MCF 10A (cell line): ENCODE results near the gene SH2D1B. TPM values are rescaled to one million over a fixed set of nuclear protein-coding genes. Genes with fewer than 3 reads are reported as not detected.
"Not testable (repeated sequence)": the region's sequence is repeated elsewhere in the genome, so short reads cannot be mapped to it uniquely, and the experiment has no call there.

ENCODE experiments used
- BruUV-seq: library from RNA; stranded (reverse); fragments of 400-500 nt; replicated peaks from 2 replicates; lab custom pipeline; 2021; lab: Mats Ljungman, UMichigan
- CTCF ChIA-PET: fragments of 300-600 bp; sonication (Branson Sonifier 250); formaldehyde crosslinking; extraction: SDS; loops from one replicate; lab custom pipeline; 2021; ENCODE audit warnings: antibody characterized with exemption, inconsistent platforms; lab: Yijun Ruan, JAX
- POLR2A ChIA-PET: fragments of 300-600, 350-650 bp; sonication (Branson Sonifier 250); formaldehyde crosslinking; extraction: SDS; loops from one replicate; lab custom pipeline; 2020; ENCODE audit warnings: antibody characterized with exemption, inconsistent platforms; lab: Yijun Ruan, JAX
- DNase-seq: peaks from one replicate; pipeline ENCODE4 v3.0.0-alpha.2; 2018; ENCODE audit not compliant: unreplicated experiment
- H3K27ac Mint-ChIP-seq: one replicate; pipeline ENCODE4 v1.8.0; 2022; ENCODE audit warnings: mild to moderate bottlenecking, low read depth, mixed read lengths; ENCODE audit not compliant: unreplicated experiment
- H3K27me3 Mint-ChIP-seq: one replicate; pipeline ENCODE4 v1.8.0; 2022; ENCODE audit warnings: mixed read lengths; ENCODE audit not compliant: insufficient read depth, unreplicated experiment
- H3K36me3 Mint-ChIP-seq: one replicate; pipeline ENCODE4 v1.8.0; 2022; ENCODE audit warnings: mild to moderate bottlenecking, moderate library complexity, mixed read lengths; ENCODE audit not compliant: insufficient read depth, unreplicated experiment
- H3K4me1 Mint-ChIP-seq: one replicate; pipeline ENCODE4 v1.8.0; 2022; ENCODE audit warnings: mixed read lengths; ENCODE audit not compliant: insufficient read depth, unreplicated experiment
- H3K4me3 Mint-ChIP-seq: one replicate; pipeline ENCODE4 v1.8.0; 2022; ENCODE audit warnings: mild to moderate bottlenecking, moderate library complexity, mixed read lengths; ENCODE audit not compliant: unreplicated experiment
- H3K9me3 Mint-ChIP-seq: one replicate; pipeline ENCODE4 v1.8.0; 2022; ENCODE audit warnings: mixed read lengths; ENCODE audit not compliant: unreplicated experiment
- CTCF ChIP-seq: fragments of 200-600 bp; IDR thresholded peaks from one replicate; pipeline ENCODE4 v1.8.0; 2022; ENCODE audit warnings: antibody characterized with exemption, mild to moderate bottlenecking; ENCODE audit not compliant: unreplicated experiment
- intact Hi-C: fragments of 100-400 bp; cut with micrococcal nuclease; formaldehyde crosslinking; loops from 2 replicates; pipeline ENCODE4 v1.14.1; 2022
- total RNA-seq: library from RNA; stranded (reverse); gene quantifications from 2 replicates; pipeline ENCODE4 v1.2.3, GENCODE V29; 2022

SH2D1B gene
- total RNA-seq, 1 experiment from 2014 or later: not detected

- no peaks in the 10 kb centered on the region for H3K27me3 Mint-ChIP-seq
- no peak for TF ChIP-seq CTCF
- H3K9me3 Mint-ChIP-seq: no peaks in the 10 kb centered on the region
- ChIA-PET CTCF (interaction anchor here (0.5 kb wide), 1 partner anchor 383 kb away, joined by 4 read pairs; no protein-coding TSS in a partner anchor), POLR2A (no interaction called here)
- no peaks in the 10 kb centered on the region for H3K36me3 Mint-ChIP-seq
- DNase-seq: no peak
- peaks cover 9% of the 10 kb centered on the region for H3K4me1 Mint-ChIP-seq
- intact Hi-C loops: no loop called here
- no TSS peak for BruUV-seq
- H3K4me3 Mint-ChIP-seq: no peak overlapping the region
- no peak overlapping the region for H3K27ac Mint-ChIP-seq
Measured at GRCh38 chr1:162422662-162423375, 10.9 kb upstream of the SH2D1B start.

DNA sequence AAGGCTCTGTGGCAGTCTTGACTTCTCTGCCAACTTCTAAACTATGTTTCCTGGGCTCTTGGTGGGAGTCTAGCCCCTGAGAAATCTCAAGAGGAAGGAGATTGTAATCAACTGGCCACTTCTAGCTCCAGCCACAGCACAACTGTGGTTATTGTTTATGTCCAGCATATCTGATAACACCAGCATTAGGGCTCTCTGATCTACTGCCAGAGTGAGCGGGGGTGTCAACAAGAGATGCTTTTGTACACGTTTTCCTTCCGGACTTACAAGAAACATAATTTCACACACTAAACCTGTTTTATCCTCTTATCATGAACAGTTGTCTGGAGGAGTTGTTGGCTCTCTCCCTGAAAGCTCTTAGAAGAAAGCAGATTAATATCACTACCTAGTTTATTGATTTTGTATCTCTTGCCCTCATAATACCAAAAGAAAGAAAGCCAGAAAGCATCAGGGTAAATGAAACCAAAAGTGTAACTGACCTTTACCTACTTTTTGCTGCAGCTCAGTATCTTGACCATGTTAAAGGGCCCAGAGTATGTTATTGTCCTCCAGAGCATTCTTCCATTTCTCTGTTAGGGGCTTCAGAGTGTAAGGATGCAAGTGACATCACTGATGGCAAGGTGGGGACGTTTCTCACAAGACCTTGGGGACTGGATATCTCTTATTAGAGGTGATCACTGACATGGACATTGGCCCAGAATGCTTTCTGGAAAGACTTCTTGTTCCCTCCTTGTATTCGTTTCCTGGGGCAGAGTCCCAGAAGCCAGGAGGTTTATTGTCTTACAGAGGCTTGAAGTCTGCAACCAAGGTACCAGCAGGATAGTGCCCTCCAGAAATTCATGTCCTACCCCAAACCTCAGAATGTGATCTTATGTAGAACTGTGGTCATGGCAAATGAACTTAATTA, 9.6 kb upstream of the SH2D1B start:
- no peaks in the 10 kb centered on the region for H3K36me3 Mint-ChIP-seq
- POLR2A ChIA-PET: interaction anchor here (0.6 kb wide), 1 partner anchor 8 kb away, joined by 3 read pairs; no protein-coding TSS in a partner anchor
- TF ChIP-seq CTCF: no peak
- H3K27ac Mint-ChIP-seq: no peak overlapping the region
- H3K9me3 Mint-ChIP-seq: no peaks in the 10 kb centered on the region
- H3K4me1 Mint-ChIP-seq: peaks cover 9% of the 10 kb centered on the region
- no peaks in the 10 kb centered on the region for H3K27me3 Mint-ChIP-seq
- no peak overlapping the region for H3K4me3 Mint-ChIP-seq
- BruUV-seq: no TSS peak
- intact Hi-C loops: no loop called here
- no peak for DNase-seq
- CTCF ChIA-PET: interaction anchor here (0.9 kb wide), 1 partner anchor 352 kb away, joined by 3 read pairs; the partner anchor contains the start of gene NOS1AP

DNA sequence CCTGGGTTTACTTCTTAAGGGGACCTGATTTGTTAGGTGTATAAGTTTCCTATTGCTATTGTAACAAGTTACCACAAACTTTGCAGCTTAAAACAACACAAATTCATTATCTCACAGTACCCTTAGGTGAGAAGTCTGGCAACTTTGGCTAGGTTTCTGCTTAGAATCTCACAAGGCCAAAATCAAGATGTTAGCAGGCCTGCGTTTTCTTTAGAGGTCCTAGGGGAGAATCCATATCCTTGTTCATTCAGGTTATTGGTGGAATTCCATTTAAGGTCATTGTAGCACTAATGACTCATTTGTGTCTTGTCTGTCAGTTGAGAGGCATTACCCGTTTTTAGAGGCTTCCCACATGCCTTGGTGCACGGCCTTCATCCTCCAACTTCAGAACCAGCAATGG, 8.2 kb upstream of the SH2D1B start:
- POLR2A ChIA-PET: no interaction called here
- intact Hi-C loops: no loop called here
- Mint-ChIP-seq H3K27me3 (no peaks in the 10 kb centered on the region), H3K9me3 (peaks cover 12% of the 10 kb centered on the region), H3K4me3 (no peak overlapping the region), H3K4me1 (peaks cover 9% of the 10 kb centered on the region), H3K36me3 (no peaks in the 10 kb centered on the region), H3K27ac (no peak overlapping the region)
- CTCF ChIA-PET: interaction anchor here (0.6 to 0.9 kb wide), 4 partner anchors 39 to 1221 kb away, joined by 3 read pairs; partner anchors contain the start of gene C1orf226
- BruUV-seq: no TSS peak
- no peak for TF ChIP-seq CTCF
- no peak for DNase-seq

GRCh38 chr1:162419450-162419931, 7.6 kb upstream of the SH2D1B start:
- H3K4me1 Mint-ChIP-seq, H3K27me3 Mint-ChIP-seq, H3K4me3 Mint-ChIP-seq, H3K27ac Mint-ChIP-seq, DNase-seq, BruUV-seq, H3K36me3 Mint-ChIP-seq, intact Hi-C loops, POLR2A ChIA-PET: not testable (repeated sequence)
- CTCF ChIA-PET: interaction anchor here (0.6 to 1.4 kb wide), 5 partner anchors 9 to 386 kb away, joined by 3 to 7 read pairs (median 3); no protein-coding TSS in a partner anchor
- H3K9me3 Mint-ChIP-seq: peaks cover 12% of the 10 kb centered on the region

DNA sequence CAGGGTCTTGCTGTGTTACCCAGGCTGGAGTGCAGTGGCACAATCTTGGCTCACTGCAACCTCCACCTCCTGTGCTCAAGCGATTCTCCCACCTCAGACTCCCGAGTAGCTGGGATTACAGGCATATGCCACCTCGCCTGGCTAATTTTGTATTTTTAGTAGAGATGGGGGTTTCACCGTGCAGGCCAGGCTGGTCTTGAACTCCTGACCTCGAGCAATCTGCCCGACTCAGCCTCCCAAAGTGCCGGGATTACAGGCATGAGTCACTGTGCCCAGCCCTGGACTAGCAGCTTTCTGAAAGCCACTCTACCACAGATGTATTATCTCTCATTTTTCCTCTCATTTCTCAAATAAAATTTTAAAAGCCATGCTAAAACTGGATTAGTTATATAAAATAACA, 6.6 kb upstream of the SH2D1B start:
- H3K27me3 Mint-ChIP-seq, H3K27ac Mint-ChIP-seq, BruUV-seq, H3K4me3 Mint-ChIP-seq, intact Hi-C loops, H3K4me1 Mint-ChIP-seq, DNase-seq, H3K36me3 Mint-ChIP-seq: not testable (repeated sequence)
- POLR2A ChIA-PET: interaction anchor here (0.6 kb wide), 1 partner anchor 12 kb away, joined by 3 read pairs; no protein-coding TSS in a partner anchor
- peaks cover 12% of the 10 kb centered on the region for H3K9me3 Mint-ChIP-seq
- CTCF ChIA-PET: interaction anchor here (0.6 to 1.4 kb wide), 6 partner anchors 8 to 362 kb away, joined by 3 to 8 read pairs (median 4); no protein-coding TSS in a partner anchor
